ENCODE results near the gene TRAM1L1. TPM values are rescaled to one million over a fixed set of nuclear protein-coding genes. Genes with fewer than 3 reads are reported as not detected.

The TRAM1L1 gene
- total RNA-seq: 0.57 TPM
- long read RNA-seq: 0 reads

DNA sequence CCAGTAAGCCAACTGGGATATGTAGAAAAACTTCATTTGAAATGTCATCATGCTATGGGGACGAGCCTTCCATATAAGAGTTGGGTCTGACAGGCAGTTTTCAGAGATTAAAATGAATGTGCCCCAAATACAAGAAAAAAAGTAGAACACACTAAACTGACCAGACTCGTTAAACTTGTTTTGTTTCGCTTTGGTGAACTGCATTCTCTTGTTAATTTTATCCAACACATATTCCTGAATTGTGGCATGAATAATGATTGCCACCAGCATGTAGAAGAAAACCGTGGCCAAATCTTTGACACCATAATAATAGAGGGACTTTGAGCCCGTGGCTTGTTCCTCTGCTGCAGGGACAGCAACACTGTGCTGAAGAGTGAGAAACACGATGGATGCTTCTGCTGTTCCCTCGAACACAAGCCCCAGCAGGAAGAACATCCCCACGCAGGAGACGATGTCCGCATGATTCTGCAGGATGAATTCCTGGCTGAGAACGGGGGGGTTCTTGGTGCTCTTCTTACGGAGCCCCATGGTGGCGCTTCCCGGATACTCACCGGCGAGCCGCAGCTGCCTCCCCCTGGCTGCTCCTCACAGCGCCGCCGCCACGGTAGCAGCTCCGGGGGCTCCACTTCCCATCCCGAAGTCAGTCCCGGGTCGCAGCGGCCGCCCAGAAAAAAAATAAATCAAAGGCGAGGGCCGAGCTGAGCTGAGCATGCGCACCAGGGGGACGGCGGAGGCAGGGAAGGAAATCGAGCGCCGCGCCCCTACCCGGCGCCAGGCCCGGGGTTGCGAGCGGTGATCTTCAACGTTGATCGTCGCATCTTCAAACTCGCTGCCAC is at the start of gene TRAM1L1:
TRAM1L1 (minus strand) TSS at position 711 of the 836 bp plus-strand sequence; CDS start at position 528, 183 bp downstream.
- intact Hi-C loops (cut with DNase I): no loop called here
- ATAC-seq (peak; percentile 80), DNase-seq (ENCODE audit: missing footprints) (peak; percentile 68)

DNA sequence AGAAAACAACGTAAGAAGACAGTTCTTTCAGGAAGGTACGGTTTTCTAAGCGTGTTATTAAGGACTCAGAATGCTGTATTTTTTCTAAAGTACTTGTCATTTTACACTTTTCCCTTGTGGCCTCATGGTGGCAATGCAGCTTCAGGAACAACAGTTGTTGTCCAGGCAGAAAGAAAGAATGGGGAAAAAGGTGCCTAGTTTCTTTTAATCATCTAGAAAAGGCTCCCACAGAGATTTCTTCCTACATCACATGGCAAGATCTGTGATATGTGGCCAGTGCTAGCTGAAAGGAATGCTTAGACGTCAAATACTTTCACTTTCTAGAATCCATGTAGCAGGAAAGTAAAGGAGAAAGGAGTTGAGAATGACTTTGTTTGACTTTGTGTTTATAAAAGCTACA is 49.0 kb upstream of the TRAM1L1 start:
- ATAC-seq: no peak
- DNase-seq (ENCODE audit: missing footprints): no peak
- intact Hi-C loops (cut with DNase I): no loop called here

DNA sequence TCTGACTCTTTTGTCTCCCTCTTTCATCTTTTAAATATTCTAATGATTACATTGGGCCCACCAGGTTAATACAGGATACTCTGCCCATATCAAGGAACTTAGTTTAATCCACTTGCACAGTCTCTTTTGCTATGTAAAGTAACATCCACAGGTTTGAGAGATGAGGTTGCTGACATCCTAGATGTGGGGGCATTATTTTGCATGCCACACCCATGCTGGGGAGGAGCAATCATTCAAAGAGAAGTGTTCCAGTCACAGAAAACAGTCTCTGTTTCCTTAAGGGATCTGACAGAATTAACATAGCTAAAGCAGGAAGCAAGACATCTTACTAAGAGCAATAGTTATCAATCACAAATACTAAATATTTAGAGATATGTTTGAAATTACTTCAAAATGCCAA is 11.5 kb upstream of the TRAM1L1 start:
- intact Hi-C loops (cut with DNase I): no loop called here
- no peak for ATAC-seq
- no peak for DNase-seq (ENCODE audit: missing footprints)

DNA sequence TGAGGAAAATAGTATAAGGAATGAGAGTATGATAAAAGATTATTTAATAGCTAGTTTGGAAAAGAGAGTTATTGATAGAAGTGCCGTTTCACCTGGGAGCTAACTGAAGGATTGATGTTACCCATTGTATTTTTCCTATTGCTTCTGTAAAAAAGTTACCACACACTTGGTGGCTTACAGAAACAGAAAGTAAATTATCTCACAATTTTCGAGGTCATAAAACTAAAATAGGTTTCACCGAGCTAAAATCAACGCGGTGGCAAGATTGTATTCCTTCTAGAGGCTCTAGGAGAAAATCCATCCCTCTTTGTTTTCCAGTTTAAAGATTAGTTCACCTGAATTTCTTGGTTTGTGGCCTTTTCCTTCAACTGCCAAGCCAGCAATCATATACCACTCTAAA is 11.1 kb upstream of the TRAM1L1 start:
- DNase-seq (ENCODE audit: missing footprints) (no peak), ATAC-seq (no peak)
- intact Hi-C loops (cut with DNase I): no loop called here

DNA sequence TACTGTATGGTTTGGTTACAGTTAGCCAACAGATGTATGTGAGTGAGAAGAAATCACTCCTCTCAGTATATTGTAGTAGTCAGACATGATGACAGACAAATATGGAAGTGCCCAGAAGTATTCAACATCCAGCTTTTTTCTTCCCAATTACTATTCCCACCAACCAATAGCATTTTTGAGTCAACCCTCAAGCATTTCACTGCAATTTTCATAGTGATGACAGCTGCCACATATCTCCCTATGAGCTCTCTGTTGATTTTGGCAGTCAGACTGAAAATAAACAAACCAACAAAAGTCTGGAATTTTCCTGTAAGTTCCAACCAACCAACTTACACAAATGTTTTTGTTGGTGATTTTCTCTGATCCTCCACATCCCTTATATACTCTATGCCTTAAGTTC is 8.2 kb upstream of the TRAM1L1 start:
- ATAC-seq (no peak), DNase-seq (ENCODE audit: missing footprints) (no peak)
- intact Hi-C loops (cut with DNase I): no loop called here

DNA sequence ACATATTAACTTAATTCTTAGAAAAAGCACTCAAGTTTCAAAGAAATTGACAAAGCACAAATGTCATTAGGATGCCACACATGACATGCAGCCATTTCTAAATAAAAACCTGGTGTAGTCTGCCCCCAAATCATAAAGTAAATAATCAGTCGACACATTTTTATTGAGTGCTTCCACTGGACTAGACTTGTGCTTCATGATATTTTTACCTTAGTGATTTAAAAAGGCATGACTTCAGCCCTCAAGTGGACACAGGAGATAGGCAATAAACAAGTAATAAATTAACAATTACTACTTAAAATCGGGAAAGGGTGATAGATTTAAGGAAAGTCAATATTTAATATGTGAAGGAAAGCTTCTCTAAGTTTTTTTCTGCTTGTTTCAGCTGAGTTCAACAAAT is 7.6 kb downstream of the TRAM1L1 start:
- intact Hi-C loops (cut with DNase I): no loop called here
- no peak for DNase-seq (ENCODE audit: missing footprints)
- ATAC-seq: no peak

DNA sequence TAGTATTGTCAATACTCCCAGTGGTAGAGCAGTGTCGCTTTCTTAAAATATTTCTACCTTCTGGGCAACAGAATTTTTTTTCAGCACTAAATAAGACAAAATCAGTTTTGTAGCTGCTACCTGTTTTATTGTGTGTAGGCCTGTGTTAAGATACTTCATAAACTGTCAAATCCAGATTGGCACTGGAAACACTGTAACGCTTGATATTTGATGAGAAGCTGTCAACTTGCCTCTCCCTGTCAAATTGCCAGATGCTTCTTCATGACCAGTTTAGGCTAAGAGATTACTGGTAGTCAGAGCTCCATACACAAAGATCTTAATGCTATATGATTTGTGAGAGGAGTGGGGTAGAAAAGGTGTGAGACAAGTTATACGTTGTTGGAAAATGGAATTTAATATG is 17.3 kb downstream of the TRAM1L1 start:
- intact Hi-C loops (cut with DNase I): no loop called here
- no peak for ATAC-seq
- no peak for DNase-seq (ENCODE audit: missing footprints)

DNA sequence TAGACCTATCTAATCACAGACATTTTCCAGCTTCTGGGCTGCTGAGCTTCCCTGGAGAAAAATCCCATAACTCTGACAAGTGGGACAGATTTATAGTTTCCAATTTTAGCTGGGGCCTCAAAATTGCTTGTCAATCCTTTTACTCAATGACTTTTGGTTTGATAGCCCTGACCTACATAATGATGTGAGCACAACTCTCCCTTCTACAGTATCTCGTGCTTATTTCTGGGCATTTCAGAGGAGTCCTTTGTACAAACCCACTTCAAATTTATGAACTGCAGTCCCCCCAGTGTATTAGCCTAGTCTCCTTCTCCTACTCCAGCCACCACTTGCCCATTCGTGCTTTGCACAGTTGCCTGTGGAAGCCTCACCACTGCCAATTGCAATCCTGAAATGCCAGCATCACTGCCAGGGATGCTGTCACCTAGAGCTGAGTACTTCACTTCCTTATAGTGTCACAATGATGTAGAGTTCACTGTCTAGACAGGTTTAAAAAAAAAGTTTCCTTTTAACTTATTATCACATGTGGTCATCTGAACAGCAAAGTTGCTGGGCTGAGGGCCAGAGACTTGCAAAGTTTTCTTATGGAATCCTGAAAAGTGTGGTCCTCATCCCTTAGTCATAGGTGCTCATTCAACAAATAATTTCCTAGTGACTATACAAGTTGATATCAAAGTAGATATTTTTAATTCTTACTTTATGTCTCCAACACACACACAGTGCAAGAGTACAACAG is 21.2 kb downstream of the TRAM1L1 start:
- ATAC-seq (no peak), DNase-seq (ENCODE audit: missing footprints) (no peak)
- intact Hi-C loops (cut with DNase I): no loop called here

DNA sequence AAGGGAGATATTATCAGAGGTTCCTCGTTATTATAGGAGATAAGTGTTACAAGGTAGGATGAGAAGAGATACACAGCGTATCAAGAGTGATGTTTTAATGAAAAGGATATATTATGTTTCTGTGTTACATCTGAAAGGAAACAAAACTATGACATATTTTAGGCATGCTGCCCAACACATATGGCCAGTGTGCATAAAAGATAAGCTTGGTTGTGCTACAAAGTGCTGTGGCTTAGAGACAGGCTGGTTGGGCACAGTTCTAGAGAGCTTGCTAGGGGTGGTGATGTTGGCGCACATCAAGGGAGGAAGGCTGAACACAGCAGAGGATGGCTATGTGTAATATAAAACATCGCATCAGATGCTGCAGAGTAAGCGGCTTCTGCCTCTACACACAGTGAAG is 42.4 kb downstream of the TRAM1L1 start:
- DNase-seq (ENCODE audit: missing footprints): no peak
- no peak for ATAC-seq
- intact Hi-C loops (cut with DNase I): no loop called here
